ENCODE measurements around the gene IGF1R.
A peak's percentile ranks its signal among the peaks of the same experiment; 100 is the strongest.
"Not testable (repeated sequence)": the region's sequence is repeated elsewhere in the genome, so short reads cannot be mapped to it uniquely, and the experiment has no call there.

IGF1R gene

DNA sequence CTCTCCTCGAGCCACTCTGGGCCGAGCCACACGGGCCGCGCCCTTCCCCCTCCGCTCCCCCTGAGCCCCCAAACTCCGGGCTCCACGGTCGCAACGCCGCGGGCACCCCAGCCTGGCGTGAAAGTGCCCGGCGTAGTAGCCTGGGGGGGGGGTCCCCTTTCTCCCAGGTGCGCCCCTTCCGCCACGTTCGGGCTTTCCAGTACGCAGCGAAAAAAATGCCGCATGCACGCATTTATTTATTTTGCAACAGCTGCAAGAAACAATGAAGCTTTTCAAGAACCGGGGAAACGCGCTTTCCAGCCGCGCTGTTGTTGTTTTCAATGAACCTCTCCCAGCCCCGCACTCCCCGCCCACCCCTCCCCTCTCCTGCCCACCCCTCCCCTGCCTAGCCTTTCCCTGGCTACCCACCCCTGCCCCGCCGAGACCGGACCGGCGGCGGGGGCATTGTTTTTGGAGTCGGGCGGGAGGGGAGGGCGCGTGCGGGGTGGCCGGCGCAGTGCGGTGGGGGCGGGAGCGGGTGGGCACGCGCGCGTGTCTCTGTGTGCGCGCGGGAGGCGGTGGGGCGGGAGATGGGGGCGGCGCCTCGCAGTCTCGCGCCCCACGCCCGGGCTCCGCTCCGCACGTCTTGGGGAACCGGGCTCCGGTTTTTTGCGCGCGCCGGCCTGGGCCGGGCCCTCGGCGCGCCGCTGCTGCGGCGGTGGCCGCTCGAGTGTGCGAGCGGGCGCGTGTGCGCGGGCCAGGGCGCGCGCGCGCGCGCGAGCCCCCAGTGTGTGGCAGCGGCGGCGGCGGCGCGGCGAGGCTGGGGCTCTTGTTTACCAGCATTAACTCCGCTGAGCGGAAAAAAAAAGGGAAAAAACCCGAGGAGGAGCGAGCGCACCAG is at the start of gene IGF1R:
Gene IGF1R, plus strand, starts transcription at position 766 of the 880 bp plus-strand sequence. CDS start 1,043 bp downstream, outside the sequence.
- peak; percentile 93 for DNase-seq

DNA sequence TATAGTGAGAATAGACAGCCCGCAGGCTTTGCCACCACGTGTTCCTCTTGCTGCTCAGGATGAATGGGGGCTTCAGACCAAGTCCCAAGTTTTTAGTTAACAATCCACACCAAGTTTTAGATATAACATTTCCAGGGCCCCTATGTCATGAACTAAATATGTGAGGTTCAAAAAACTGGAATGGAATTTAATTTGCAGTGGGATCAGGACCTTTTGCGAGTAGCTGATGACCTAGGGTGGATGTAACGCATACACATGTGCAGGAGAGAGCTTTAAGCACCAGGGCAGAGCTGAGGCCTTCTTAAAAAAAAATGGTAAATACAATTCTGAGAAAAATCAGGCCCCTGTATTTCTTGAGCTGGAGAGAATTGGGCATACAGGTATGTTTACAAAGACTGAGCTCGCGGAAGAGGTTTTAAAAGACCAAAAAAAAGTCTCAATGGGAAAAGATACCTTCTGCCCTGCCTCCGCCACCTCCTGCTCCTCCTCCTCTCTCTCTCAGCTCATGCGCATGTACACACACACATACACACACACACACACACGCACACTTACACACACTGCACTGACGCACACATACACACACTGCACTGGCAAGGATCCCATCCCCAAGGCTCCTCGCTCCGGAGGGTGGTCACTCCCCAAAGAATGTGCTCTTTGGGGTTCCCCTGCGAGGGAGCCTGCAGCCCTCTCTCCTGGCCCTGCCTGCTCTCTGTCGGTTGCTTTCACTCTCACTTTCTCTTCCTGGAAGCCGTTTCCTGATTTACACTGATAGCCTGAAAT is 48.2 kb upstream of the IGF1R start:
- peak; percentile 73 for DNase-seq

DNA sequence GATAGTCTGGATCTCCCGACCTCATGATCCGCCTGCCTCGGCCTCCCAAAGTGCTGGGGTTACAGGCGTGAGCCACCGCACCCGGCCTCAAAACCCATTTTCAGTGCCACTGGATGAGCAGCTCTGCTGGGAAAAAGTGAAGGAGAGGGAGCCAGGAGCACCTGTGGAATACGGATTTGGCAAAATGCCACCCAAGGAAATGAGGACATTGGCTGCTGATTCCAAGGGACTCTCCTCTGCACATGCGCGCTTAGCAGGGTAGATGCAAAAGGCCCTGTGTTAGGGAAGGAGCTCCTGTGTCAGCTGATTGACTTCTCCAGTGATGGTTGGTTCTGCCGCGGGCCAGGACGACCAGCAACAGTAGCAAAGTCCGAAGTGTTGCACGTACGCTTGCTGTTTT is 43.4 kb upstream of the IGF1R start:
- DNase-seq: no peak

DNA sequence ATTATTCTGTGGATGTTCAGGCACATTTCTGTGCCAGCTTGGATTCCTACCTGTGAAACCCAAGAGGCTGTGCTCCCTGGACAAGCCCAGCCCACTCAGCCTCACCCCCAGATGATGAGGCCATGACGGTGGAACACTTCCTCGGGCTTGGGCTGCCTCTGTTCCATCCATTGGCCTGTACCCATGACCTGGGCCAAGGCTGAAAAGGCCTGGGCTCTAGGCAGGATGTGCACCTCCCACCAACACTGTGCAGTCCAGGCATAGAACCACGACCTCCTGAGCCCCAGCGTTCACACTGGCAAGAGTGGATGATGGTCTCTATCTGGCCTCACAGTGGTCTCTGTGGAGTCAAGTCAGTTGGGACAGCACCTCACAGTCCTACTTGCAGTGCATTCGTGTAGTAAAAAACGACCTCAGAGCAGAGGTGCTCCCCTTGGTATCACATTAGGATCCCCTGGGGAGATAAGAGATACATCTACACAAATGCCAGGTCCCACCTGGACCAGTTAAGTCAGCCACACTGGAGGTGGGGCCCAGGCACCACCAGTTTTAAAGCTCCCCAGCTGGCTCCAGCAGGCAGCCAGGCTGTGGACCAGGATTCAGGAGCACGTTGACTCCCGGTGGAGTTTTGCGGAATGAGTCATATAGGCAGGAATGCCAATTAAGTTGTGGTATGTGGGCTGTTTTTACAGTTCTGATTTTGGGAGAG is 39.0 kb upstream of the IGF1R start:
- DNase-seq: peak; percentile 70

DNA sequence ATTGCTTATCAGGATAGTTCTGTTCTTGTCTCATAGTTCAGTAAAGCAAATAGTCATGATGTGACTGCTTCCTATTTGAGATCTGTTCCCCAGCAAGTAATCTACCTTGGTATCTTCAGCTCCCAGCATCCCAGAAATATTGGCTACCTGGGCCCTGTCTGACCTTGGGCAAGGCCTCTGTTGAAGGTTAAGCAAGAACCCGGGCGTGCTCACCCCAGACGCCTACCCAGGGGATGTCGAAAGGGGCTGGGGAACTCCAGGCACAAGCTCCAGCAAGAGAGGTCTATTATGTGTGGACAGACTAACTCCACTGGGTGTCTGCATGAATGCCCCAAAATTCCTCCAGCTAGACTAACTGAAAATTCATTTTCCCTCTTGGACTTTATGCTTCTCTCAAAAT is 37.3 kb upstream of the IGF1R start:
- DNase-seq: no peak

DNA sequence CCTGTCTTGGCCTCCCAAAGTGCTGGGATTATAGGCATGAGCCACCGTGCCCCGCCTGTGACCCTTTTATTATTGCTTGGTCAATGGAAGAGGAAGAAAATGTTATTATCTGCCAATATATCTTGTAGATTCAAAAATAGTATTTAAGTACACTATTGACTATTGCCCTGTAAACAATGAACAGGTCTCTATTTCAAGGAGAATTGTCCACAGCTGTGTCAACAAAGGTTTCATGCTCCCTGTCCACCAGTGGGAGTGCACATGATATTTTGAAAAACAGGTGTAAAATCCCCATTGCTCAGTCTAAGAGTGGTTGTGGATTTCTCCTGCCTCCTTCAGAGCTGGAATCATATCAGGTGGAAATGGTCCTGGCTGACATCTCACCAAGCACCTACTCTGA is 36.5 kb upstream of the IGF1R start:
- DNase-seq: no peak

DNA sequence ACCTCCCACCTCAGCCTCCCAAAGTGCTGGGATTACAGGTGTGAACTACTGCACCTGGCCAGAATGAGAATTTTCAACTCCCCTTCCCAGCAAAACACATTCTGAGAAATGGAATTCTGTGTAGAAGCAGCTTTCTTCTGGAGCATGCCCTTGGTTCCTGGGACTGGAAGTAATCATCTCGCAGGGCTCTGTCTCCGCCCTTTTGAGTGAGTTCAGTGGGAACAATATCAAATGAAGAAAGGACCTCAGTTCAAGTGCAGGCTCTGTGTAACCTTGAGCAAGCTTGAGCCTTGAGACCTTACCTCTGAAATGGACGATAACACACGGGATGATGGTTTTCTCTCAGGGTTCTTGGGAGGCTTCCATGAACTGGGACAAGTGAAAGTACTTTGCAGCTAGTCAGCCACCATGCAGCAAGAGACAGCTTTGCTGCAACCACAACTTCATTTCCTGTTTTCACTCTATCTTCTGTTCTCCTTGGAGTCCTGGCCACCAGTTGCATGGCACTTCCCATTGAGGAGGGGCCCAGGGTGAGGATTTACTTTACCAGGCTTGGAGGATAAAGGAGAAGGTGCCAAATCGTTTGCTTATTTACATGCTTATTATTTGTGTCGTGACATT is 35.7 kb upstream of the IGF1R start:
- no peak for DNase-seq

DNA sequence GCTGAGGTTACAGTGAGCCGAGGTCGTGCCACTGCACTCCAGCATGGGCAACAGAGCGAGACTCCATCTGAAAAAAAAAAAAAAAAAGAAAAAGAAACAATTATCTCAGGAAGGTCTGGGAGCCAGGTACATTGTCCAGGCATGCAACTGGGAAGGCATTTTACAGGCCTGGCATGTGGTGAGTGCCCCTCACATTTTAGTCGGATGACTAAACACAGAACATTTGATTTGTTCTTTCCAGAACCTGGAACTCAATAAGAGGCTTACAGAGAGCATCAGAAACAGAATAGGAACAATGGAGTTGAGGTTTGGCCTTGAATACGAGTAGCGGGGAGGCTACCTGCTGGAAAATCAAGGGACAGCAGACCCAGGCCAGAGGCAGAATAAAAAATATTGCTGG is 33.7 kb upstream of the IGF1R start:
- DNase-seq: no peak

DNA sequence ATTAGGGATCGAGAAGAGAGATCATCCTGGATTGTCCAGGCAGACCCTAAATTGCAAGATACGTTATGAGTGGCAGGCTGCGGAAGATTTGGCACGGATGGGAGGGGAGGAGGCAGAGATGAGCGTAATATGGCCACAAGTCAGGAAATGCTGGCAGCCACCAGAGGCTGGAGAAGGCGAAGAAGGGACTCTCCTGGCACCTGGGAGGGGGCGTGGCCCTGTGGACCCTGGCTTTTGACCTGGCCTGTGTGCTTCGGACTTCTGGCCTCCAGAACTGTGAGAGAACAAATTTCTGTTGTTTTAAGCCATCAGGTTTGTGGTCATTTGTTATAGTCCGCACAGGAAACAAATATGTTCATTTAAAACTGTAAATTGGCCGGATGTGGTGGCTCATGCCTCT is 31.9 kb upstream of the IGF1R start:
- DNase-seq: no peak

DNA sequence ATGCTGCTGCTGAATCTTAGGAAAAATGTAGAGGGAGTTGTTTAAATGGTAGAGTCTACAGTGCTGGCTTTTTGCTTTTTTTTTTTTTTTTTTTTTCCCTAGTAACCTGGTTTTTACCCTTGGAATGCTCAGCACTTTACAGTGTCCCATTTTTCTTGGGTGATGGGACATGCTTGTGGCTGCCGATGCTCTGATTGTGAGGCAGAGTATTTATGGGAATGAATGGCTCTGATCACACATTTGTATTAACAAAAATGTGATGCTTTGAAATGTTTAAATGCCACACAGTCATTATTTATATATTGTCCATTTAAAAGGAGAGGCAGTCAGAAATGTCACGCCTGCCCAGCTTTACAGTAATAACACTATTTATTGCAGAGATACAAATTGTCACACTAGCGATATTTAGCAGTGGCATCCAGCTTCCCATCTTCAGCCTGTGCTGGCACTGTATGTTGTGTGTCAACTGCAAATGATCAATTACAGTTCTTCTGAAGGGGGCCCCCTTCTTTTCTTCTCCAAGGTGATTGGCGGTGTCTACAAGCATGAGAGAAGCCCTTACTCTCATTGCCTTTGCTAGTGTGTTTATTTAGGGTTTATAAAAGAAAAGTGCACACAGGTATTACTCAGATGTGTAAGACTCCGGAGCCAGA is 30.9 kb upstream of the IGF1R start:
- no peak for DNase-seq

DNA sequence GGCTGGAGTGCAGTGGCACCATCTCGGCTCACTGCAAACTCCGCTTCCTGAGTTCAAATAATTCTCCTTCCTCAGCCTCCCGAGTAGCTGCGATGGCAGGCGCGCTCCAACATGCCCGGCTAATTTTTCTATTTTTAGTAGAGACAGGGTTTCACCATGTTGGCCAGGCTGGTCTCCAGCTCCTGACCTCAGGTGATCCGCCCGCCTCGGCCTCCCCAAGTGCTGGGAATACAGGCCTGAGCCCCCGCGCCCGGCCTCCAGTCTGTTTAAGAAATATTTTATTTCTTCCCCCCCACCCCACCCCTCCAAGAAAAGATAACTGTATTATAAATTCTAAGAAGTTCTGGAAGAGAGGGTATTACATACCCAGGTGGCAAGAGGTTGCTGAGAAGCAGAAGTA is 29.8 kb upstream of the IGF1R start:
- not testable (repeated sequence) for DNase-seq

DNA sequence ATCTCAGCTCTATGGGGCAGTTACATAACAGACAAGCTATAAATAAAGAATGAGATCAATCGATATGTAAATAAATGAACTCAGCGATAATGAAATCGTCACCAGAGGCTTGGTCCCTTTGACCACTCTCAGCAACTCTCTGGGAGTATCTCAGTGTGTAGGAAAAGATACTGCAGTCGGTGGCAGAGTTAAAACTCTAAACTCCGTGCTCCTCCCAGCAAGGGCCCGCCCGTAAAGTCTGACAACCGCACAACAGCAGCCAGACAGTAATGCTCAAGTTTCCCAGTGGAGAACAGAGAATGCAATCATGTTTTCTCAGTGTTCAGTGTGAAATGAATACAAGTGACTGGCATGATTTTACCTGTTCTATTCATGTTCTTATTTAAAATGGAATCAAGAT is 28.3 kb upstream of the IGF1R start:
- no peak for DNase-seq

DNA sequence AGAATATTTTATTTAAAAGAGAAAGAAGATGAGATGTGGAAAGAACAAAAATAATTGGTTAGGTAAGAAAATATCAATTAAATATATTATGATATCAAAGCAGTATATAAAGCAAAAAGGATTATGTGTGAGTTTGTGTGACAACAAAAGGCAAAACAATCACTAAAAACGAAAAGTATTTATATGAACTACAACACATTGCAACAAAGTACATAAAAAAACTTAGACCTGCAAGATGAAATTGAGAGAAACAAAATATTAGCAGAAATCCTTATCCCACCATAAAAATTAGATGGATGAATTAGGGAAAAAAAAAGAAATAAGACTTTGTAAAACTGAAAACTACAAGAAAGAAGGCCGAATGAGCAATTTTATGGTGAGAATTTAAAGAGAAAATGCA is 27.3 kb upstream of the IGF1R start:
- DNase-seq: no peak

DNA sequence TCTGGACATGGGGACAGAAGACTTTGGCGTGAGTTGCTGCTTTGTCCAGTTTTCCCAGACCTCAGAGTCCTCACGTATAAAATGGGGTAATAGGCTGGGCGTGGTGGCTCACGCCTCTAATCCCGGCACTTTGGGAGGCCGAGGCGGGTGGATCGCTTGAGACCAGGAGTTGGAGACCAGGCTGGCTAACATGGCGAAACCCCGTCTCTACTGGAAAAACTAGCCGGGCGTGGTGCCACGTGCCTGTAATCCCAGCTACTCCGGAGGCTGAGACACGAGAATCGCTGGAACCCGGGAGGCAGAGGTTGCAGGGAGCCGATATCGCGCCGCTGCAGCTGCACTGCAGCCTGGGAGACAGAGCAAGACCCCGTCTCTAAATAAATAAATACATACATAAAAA is 22.7 kb upstream of the IGF1R start:
- DNase-seq: no peak

DNA sequence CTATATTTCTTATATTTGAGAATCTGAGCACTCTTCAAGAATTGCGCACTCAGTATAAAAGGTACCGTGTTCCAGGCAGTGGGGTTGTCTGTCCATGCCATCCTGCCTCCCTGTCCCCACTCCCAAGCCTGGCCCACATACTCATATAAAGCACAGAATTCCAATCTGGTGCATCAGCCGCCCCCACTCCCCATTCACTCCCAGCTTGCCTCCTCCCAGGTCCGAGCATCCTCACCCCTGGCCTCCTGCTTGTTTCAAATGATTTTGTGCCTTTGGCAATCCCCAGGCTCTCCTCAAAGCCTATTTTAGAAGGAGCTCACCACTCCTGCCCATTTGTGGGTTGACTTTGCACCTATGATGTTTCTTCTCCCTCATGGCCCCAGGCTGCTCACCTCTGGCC is 22.2 kb upstream of the IGF1R start:
- DNase-seq: no peak

DNA sequence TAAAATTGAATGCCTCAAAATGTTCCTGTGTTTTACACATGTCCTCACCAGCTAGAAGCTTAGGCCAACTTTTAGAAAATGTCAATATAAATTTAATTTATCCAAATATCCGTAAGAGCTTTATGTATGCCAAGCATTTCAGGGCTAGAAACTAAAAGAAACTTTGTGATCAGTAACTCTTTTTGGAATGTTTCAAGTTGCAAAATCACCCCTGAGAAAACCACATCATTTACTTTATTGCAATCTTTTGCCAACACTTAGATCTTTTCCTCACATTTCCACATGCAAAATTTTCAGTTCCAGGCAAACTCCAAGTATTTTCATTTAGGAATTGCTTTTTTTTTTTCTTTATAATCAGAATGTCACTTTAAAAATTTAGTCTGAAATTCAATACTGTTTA is 20.1 kb upstream of the IGF1R start:
- peak; percentile 29 for DNase-seq

DNA sequence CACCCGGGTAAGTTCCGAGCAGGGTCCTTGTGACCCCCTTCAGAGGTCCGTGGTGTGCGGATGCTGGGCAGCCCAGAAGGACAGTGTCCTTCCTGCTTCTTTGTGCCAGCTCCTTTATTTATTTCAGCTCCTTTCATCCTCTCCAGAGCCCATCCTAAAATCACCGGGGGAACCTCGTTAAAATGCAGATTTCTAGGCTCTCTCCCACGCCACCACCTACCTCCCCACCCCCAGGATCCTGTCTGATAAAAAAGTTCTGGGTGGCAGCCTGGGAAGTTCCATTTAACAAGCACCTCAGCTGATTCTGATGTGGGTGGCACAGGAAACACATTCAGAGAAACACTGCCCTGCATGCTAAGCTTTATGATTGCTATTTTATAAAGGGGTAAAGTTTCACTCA is 12.5 kb upstream of the IGF1R start:
- no peak for DNase-seq

DNA sequence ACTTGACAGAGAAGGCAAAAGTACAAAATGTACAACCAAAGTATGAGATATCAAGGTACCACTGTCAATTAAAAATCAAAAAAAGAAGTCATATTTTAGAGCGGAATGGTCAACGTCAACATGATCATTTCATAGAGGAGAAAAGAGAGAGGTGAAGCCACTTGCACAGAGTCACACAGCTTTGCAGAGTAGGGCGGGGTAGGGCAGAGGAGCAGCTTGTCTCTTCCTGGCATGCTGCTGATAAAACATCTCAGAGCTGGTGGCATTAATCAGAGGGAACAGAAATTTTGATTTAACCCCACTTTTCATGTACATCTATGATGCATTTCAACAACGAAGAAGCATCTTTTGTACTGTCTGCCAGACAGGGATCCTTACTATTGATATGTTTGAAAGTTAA is 5.2 kb upstream of the IGF1R start:
- no peak for DNase-seq

DNA sequence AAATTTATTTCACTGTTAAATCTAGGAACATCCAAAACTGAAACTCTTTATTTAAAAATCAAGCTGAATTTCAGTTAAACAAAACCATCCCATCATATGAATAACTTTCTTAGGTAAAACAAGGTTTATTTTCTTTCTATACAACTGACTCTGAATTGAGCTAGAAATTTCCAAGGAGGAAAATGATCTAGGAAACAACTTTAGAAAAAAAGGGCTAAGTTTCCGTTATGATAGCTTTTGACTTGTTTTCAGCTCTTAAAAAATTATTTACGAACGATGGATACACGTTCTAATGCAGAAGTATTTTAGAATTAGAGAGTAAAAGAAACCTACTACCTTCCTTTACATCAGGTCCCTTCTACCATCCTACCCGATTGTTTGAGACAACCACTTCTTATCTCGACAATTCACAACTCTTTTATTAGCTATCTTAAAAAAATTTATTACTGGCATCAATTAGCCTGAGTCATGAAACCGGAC is 1.8 kb upstream of the IGF1R start:
- DNase-seq: no peak

DNA sequence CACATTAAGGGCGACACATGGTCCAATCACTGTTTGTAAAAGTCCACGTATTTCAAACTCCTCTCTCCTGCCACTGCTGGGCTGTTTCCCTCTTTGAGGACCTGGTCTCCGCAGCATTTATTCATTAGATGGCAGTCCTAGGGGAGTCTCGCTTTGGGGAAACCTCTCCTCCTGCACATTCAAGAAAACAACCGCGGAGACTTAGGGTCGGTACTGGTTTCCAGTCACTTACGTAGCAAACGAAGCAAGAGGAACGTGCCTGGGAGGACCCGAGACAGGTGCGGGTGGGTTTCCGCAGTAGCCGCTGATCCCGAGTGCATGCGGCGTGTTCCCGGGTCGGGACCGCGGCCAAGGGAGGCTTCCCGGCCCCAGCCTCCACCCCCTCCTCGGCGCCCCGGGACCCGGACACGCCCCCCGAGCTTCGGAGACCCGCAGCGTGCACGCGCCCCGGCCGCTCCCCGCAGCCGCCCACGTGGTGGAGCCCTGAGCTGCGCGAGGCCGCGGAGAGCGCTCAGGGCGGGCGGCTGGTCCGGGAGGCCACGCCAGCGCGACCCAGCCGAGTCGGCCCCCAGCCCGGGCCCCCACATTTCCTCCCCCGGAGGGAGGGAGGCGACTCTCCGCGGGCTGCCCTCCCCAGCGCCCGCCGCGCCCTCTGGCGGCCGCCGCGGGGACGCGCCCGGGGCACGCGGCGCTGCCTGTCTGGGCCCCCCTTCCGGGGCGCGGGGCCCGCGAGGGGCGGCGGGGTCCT is 1.1 kb upstream of the IGF1R start:
- peak; percentile 61 for DNase-seq

DNA sequence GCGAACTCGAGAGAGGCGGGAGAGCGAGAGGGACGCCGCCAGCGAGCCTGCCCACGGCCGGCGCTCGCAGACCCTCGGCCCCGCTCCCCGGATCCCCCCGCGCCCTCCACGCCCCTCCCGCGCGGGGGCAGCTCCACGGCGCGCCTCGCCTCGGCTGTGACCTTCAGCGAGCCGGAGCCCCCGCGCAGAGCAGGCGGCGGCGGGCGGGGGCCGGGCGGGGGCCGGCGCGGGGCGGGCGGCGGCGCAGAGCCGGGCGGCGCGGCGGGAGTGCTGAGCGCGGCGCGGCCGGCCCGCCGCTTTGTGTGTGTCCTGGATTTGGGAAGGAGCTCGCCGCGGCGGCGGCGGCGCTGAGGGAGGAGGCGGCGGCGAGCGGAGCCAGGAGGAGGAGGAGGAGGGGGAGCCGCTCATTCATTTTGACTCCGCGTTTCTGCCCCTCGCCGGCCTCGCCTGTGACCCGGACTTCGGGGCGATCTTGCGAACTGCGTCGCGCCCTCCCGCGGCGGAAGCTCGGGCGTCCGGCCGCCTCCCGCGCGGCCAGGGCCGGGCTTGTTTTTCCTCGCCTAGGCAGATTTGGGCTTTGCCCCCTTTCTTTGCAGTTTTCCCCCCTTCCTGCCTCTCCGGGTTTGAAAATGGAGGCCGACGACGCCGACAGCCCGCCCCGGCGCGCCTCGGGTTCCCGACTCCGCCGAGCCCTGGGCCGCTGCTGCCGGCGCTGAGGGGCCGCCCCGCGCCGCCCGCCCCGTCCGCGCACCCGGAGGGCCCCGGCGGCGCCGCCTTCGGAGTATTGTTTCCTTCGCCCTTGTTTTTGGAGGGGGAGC is 524 bp downstream of the IGF1R start:
- DNase-seq: peak; percentile 61

All from fibroblast of skin of right quadriceps (primary cell).